NCI-H1092 treated with DMSO at 0.1 percent for 48 hours (cell line): ENCODE measurements around the gene GADD45G.

ENCODE experiments used
- DNase-seq: peaks from one replicate; lab custom pipeline; 2025; lab: John Stamatoyannopoulos, UW

Gene GADD45G

DNA sequence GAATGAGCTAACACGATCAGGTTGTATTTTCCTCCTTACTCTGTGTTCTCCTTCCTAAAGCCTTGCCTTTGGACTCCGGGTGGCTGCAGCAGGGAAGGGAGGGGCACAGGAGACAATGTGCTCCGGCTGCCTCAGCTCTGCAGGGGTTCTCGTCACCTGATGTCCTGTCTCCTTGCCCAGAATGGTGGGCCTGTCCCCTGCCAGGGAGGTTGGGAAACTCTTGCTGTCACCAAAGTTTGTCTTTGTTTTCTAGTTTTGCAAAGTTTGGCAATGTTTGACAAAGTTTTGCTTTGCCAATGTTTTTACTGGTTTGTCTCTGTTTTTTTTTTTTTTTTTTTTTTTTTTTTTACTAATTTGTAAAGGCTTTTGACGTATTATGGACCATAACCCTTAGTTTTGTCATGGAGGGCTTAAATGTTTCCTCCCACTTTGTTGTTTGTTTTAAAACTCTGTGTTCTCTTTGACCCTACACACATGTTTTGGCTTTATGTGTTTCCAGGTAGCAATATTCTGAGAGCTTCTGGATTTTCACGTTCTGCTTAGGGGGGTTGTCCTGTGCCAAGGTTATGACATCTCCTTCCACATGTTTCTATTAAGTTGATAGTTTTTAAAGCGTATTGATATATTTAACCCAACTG lies 49.3 kb downstream of the GADD45G start:
- DNase-seq: no peak

DNA sequence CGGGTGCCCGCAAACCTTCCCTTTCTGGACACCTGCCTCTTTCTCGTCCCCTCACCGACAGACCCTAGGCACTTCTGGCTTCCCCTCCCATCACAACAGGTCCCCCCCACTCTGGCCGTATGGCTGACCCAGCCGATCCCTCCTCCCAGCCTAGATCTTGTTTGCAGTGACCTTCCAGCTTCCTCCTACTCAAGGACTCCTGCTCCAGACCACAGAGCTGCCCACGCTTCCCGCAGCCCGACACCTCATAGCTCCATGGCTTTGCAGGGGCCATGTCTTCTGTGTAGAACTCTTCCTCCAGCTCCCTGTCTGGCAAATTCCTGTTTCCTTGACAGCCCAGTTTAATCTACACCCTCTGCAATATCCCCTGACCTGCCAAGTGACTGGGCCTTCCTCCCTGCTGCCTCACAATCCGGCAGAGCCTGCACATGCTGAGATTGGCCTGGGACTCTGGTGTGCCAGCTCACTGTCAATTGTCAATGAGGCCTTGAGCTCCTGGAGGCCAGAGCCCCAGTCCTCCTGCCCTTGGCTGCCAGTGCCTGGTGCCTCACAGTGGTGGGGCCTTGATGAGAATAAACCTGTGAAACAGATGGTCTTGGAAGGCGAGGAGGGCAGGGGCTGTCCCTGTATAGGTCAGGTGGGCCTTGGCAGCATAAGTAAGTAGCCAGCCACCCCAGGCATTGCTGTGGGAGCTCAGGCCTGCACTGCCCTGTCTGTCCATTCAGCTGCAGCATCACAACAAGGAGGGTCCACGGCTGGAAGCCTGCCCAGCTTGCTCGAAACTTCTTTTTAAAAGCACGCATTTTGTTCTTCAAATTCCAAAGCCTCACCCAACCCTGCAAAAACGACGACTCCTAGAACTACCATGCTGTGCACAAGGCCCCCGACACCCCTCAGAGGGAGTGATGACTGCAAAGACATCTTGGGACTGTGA lies 50.5 kb downstream of the GADD45G start:
- DNase-seq: no peak
